Neural cell (in vitro differentiated cells): ENCODE data around the gene ARTN. TPM values are rescaled to one million over a fixed set of nuclear protein-coding genes. Genes with fewer than 3 reads are reported as not detected.

ENCODE experiments used
- H2AFZ ChIP-seq: fragments of 200-600, 300-800 bp; sonication (generic), shearing (Covaris generic); 2 replicates; pipeline ENCODE4 v1.6.0; 2014; ENCODE audit warnings: low read depth, mild to moderate bottlenecking, antibody characterized with exemption, low read length, moderate library complexity
- H3F3A ChIP-seq: fragments of 200-600 bp; shearing (Covaris generic); 2 replicates; pipeline ENCODE4 v1.6.1; 2016; ENCODE audit warnings: mild to moderate bottlenecking, moderate library complexity, mixed read lengths, antibody characterized with exemption, low read length; ENCODE audit not compliant: insufficient read depth, poor library complexity, severe bottlenecking
- H3K27ac ChIP-seq: fragments of 200-600, 300-800 bp; sonication (generic), shearing (Covaris generic); 2 replicates; pipeline ENCODE4 v1.5.1; 2014; ENCODE audit warnings: mild to moderate bottlenecking, low read length, moderate library complexity
- H3K27me3 ChIP-seq: fragments of 300-800, 200-600 bp; sonication (generic), shearing (Covaris generic); 2 replicates; pipeline ENCODE4 v1.6.0; 2014; ENCODE audit warnings: mild to moderate bottlenecking, low read depth, low read length, moderate library complexity; ENCODE audit not compliant: insufficient read depth
- H3K36me3 ChIP-seq: fragments of 300-800, 200-600 bp; sonication (generic), shearing (Covaris generic); 2 replicates; pipeline ENCODE4 v1.5.1; 2014; ENCODE audit warnings: mild to moderate bottlenecking, antibody characterized with exemption, low read length, moderate library complexity; ENCODE audit not compliant: insufficient read depth
- H3K4me2 ChIP-seq: fragments of 300-800, 200-600 bp; sonication (generic), shearing (Covaris generic); 2 replicates; pipeline ENCODE4 v1.6.0; 2014; ENCODE audit warnings: mild to moderate bottlenecking, low read length
- H3K4me3 ChIP-seq: fragments of 300-800, 200-600 bp; sonication (generic), shearing (Covaris generic); 2 replicates; pipeline ENCODE4 v1.5.1; 2014; ENCODE audit warnings: mild to moderate bottlenecking, low read length, moderate library complexity
- H3K79me2 ChIP-seq: fragments of 200-600 bp; shearing (Covaris generic); replicated peaks from 2 replicates; pipeline ENCODE4 v1.6.0; 2014; ENCODE audit warnings: mild to moderate bottlenecking, low read length, moderate library complexity; ENCODE audit not compliant: insufficient read depth
- H3K9ac ChIP-seq: fragments of 300-800, 200-600 bp; sonication (generic), shearing (Covaris generic); 2 replicates; pipeline ENCODE4 v1.6.1; 2016; ENCODE audit warnings: mild to moderate bottlenecking, low read length, mixed read lengths
- H3K9me2 ChIP-seq: fragments of 200-600 bp; shearing (Covaris generic); 2 replicates; pipeline ENCODE4 v1.6.1; 2016; ENCODE audit warnings: mild to moderate bottlenecking, low read length, mixed read lengths; ENCODE audit not compliant: insufficient read depth
- H3K9me3 ChIP-seq: fragments of 200-600, 300-800 bp; sonication (generic), shearing (Covaris generic); 2 replicates; pipeline ENCODE4 v1.6.1; 2016; ENCODE audit warnings: mild to moderate bottlenecking, mixed run types, low read length, moderate library complexity, mixed read lengths
- H4K20me1 ChIP-seq: fragments of 200-600 bp; shearing (Covaris generic); 2 replicates; pipeline ENCODE4 v1.6.1; 2016; ENCODE audit warnings: mild to moderate bottlenecking, mixed run types; ENCODE audit not compliant: insufficient read depth
- CTCF ChIP-seq: fragments of 450-650 bp; IDR thresholded peaks from 2 replicates; pipeline ENCODE4 v1.5.1; 2014; ENCODE audit warnings: antibody characterized with exemption, mild to moderate bottlenecking, moderate library complexity; ENCODE audit not compliant: poor library complexity, severe bottlenecking
- EP300 ChIP-seq: fragments of 450-650 bp; conservative IDR thresholded peaks from 2 replicates; pipeline ENCODE4 v1.6.1; 2014; ENCODE audit warnings: antibody characterized with exemption, mild to moderate bottlenecking, moderate library complexity; ENCODE audit not compliant: poor library complexity, severe bottlenecking
- EZH2 ChIP-seq: fragments of 200-600, 300-800 bp; shearing (Covaris generic), sonication (generic); IDR thresholded peaks from 2 replicates; pipeline ENCODE4 v1.6.1; 2014; ENCODE audit warnings: antibody characterized with exemption, low read length, borderline replicate concordance, mild to moderate bottlenecking; ENCODE audit not compliant: insufficient read depth, poor library complexity, severe bottlenecking
- MXI1 ChIP-seq: fragments of 450-650 bp; conservative IDR thresholded peaks from 2 replicates; pipeline ENCODE4 v1.6.1; 2014; ENCODE audit warnings: antibody characterized with exemption, mild to moderate bottlenecking; ENCODE audit not compliant: poor library complexity, severe bottlenecking
- POLR2AphosphoS5 ChIP-seq: IDR thresholded peaks from 2 replicates; pipeline ENCODE4 v1.6.1; 2012
- RAD21 ChIP-seq: fragments of 450-650 bp; conservative IDR thresholded peaks from 2 replicates; pipeline ENCODE4 v1.6.1; 2014; ENCODE audit warnings: antibody characterized with exemption, mild to moderate bottlenecking, moderate library complexity
- REST ChIP-seq: IDR thresholded peaks from 2 replicates; pipeline ENCODE4 v1.6.1; 2012; ENCODE audit warnings: borderline replicate concordance
- SMC3 ChIP-seq: fragments of 450-650 bp; conservative IDR thresholded peaks from 2 replicates; pipeline ENCODE4 v1.6.1; 2014; ENCODE audit warnings: antibody characterized with exemption, mild to moderate bottlenecking, moderate library complexity; ENCODE audit not compliant: poor library complexity
- TAF1 ChIP-seq: IDR thresholded peaks from 2 replicates; pipeline ENCODE4 v1.6.1; 2012; ENCODE audit warnings: low read depth
- polyA plus RNA-seq: library from polyadenylated mRNA; depleted of rRNA; stranded (reverse); fragments of >200 nt; gene quantifications from 2 replicates; pipeline ENCODE4 v1.2.3, GENCODE V29; 2014

The ARTN gene
- polyA plus RNA-seq, 1 donor from 2014 or later = 1.4 TPM

- Histone ChIP-seq H3K4me3 (no peak overlapping the region), H3K4me2 (no peak overlapping the region), H2AFZ (no peak overlapping the region), H3K9ac (no peak overlapping the region), H3F3A (no peaks in the 10 kb centered on the region), H3K27me3 (no peaks in the 10 kb centered on the region), H3K9me2 (no peaks in the 10 kb centered on the region), H3K27ac (no peak overlapping the region), H4K20me1 (no peaks in the 10 kb centered on the region), H3K79me2 (no peaks in the 10 kb centered on the region), H3K9me3 (no peaks in the 10 kb centered on the region), H3K36me3 (peaks cover 4% of the 10 kb centered on the region)
- TF ChIP-seq MXI1 = no peak
- no peak for TF ChIP-seq REST
- TF ChIP-seq SMC3 = no peak
- no peak for TF ChIP-seq CTCF
- TF ChIP-seq EZH2 = no peak
- no peak for TF ChIP-seq POLR2AphosphoS5
- TF ChIP-seq EP300 = no peak
- no peak for TF ChIP-seq TAF1
- no peak for TF ChIP-seq RAD21
Observed at GRCh38 chr1:43912607-43913006, 21.0 kb upstream of the ARTN start.

GRCh38 chr1:43913051-43913501, 20.5 kb upstream of the ARTN start:
- Histone ChIP-seq H3K4me3 (no peak overlapping the region), H3K9ac (no peak overlapping the region), H3F3A (no peaks in the 10 kb centered on the region), H3K9me3 (no peaks in the 10 kb centered on the region), H3K36me3 (peaks cover 4% of the 10 kb centered on the region), H3K4me2 (no peak overlapping the region), H3K27me3 (no peaks in the 10 kb centered on the region), H4K20me1 (no peaks in the 10 kb centered on the region), H2AFZ (no peak overlapping the region), H3K79me2 (no peaks in the 10 kb centered on the region), H3K27ac (no peak overlapping the region), H3K9me2 (no peaks in the 10 kb centered on the region)
- TF ChIP-seq MXI1 = no peak
